OCI-LY7 (cell line): ENCODE data around the gene RIPK4.

ENCODE experiments used
- CTCF ChIP-seq: fragments of 200-600 bp; sonication (generic); conservative IDR thresholded peaks from 2 replicates; pipeline ENCODE4 v1.5.1; 2014; ENCODE audit warnings: mild to moderate bottlenecking, antibody characterized with exemption, low read length, moderate library complexity, mixed read lengths
- EZH2phosphoT487 ChIP-seq: fragments of 200-600 bp; sonication (generic); IDR thresholded peaks from 2 replicates; pipeline ENCODE4 v1.6.1; 2018; ENCODE audit warnings: low read depth, borderline replicate concordance, mild to moderate bottlenecking, mixed run types, antibody characterized with exemption, low read length, moderate library complexity, mixed read lengths

DNA sequence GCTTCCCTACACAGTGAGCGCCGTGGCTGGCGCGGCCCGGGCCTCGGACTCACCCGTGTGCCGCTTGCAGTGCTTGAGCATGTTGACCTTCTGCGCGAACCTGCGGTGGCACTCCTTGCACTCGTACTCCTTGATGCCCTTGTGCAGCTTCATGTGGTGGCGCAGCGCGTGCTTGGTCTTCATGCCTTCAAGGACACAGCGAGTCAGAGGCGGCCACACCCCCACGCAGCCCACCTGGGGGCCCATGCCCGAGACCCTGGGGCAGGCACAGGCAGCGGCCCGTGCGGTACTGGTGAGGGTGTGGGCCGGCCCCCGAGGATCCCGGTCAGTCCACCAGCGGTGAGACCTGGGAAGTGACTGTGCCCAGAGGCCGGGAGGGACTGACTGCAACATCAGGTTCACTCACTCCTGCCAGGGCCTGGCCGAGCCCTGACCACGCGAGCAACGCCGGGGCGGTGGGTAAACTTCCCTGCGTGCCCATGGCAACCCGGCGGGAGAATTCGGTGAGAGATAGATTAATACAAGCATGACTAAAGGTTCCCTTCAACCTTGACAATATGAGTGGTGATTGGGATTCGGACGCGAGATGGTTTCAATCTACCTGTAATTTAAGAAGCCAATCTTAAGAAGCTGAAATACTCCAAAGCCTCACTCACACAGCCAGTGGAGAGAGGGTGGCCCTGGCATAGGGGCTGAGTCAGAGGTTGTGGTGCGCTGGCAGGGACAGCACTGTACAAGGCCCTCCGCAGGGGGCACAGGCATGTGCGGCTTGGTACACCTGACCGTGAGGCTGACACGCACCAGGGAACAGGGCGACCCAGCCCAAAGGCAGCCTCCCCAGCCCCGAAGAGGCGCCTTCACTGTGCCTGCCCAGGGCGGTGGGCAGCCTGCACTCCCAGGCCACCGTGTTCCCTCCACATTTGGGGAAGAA, 49.1 kb upstream of the RIPK4 start:
- TF ChIP-seq CTCF (no peak), EZH2phosphoT487 (no peak)
